ENCODE data around the gene GNA14. TPM values are rescaled to one million over a fixed set of nuclear protein-coding genes. Genes with fewer than 3 reads are reported as not detected.

Gene GNA14
- total RNA-seq, 1 donor from 2014 or later: 0.14 TPM

DNA sequence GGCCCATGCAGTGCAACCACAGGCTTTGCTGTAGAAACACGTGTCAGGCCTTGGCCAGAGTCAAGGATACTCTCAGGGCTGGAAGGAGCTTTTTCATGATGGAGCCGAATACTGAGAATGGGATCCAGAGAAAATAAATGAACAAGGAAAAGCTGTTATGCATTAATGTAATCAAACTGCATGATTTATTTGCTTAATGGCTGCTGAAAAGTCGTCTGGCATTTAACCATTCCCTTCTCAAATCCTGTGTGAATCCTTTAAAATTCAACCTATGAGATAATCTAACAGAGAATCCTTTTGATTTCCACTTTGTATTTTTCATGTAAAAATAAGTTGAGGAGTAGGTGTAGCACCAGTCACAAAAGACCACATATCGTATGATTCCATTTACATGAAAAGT, 24.1 kb upstream of the GNA14 start:
- H3K36me3 Mint-ChIP-seq (ENCODE audit: insufficient read depth): no peaks in the 10 kb centered on the region
- H3K27ac Mint-ChIP-seq: no peak overlapping the region
- TF ChIP-seq, protein P1, sequence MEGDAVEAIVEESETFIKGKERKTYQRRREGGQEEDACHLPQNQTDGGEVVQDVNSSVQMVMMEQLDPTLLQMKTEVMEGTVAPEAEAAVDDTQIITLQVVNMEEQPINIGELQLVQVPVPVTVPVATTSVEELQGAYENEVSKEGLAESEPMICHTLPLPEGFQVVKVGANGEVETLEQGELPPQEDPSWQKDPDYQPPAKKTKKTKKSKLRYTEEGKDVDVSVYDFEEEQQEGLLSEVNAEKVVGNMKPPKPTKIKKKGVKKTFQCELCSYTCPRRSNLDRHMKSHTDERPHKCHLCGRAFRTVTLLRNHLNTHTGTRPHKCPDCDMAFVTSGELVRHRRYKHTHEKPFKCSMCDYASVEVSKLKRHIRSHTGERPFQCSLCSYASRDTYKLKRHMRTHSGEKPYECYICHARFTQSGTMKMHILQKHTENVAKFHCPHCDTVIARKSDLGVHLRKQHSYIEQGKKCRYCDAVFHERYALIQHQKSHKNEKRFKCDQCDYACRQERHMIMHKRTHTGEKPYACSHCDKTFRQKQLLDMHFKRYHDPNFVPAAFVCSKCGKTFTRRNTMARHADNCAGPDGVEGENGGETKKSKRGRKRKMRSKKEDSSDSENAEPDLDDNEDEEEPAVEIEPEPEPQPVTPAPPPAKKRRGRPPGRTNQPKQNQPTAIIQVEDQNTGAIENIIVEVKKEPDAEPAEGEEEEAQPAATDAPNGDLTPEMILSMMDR (IDR thresholded peaks at IDR 0.05; ENCODE audit: unreplicated experiment): no peak
- peaks cover 3% of the 10 kb centered on the region for H3K9me3 Mint-ChIP-seq (ENCODE audit: low read depth)
- H3K27me3 Mint-ChIP-seq: no peaks in the 10 kb centered on the region
- no peak for DNase-seq (ENCODE audit: low spot score, unreplicated experiment)
- peaks cover 3% of the 10 kb centered on the region for H3K4me1 Mint-ChIP-seq (ENCODE audit: low read depth)
- H3K4me3 Mint-ChIP-seq (ENCODE audit: low read depth): no peak overlapping the region

DNA sequence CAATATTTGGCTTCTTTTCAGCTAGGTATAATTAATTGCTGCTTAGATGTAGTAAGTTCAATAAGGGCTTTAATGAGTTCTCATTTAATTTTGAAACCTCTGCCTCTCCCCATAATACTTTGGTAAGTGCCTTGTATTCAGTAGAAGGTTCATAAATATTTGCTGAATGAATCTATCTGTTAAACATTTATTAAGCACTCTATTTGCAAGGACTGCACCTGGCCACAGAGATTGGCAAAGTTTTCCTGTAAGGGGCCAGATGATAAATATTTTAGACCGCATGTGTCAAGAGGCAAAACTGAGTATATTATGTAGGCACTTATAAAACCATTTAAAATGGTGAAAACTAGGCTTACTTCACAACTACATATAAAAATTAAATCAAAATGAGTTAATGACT, 19.0 kb upstream of the GNA14 start:
- DNase-seq (ENCODE audit: low spot score, unreplicated experiment): no peak
- peaks cover 20% of the 10 kb centered on the region for H3K4me1 Mint-ChIP-seq (ENCODE audit: low read depth)
- H3K9me3 Mint-ChIP-seq (ENCODE audit: low read depth): peaks cover 3% of the 10 kb centered on the region
- H3K27me3 Mint-ChIP-seq: no peaks in the 10 kb centered on the region
- no peak overlapping the region for H3K4me3 Mint-ChIP-seq (ENCODE audit: low read depth)
- TF ChIP-seq, protein P1 (IDR thresholded peaks at IDR 0.05; ENCODE audit: unreplicated experiment): no peak
- no peaks in the 10 kb centered on the region for H3K36me3 Mint-ChIP-seq (ENCODE audit: insufficient read depth)
- H3K27ac Mint-ChIP-seq: no peak overlapping the region

DNA sequence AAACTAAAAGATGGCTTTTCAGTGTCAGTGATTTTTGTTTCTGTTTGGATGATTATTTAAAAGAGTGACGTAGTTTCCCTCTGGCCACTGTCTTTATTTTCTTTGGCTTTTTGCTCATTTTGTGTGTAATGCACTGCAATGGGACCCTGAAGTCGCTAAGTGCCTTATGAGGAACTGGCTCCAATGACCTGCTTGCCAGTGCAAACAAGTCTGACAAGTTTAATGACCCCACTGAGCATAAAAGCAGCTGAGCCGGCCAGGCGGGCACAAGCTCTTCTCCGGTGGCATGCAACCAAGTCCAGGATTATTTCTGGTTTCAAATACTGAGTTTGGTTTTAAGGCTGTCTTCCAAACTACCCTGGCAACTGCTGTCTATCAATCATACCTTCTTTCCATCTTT, 15.6 kb upstream of the GNA14 start:
- Mint-ChIP-seq H3K9me3 (ENCODE audit: low read depth) (peaks cover 3% of the 10 kb centered on the region), H3K27me3 (peaks cover 8% of the 10 kb centered on the region), H3K27ac (no peak overlapping the region), H3K4me1 (ENCODE audit: low read depth) (peaks cover 26% of the 10 kb centered on the region), H3K4me3 (ENCODE audit: low read depth) (no peak overlapping the region), H3K36me3 (ENCODE audit: insufficient read depth) (no peaks in the 10 kb centered on the region)
- TF ChIP-seq, protein P1 (IDR thresholded peaks at IDR 0.05; ENCODE audit: unreplicated experiment): no peak
- DNase-seq (ENCODE audit: low spot score, unreplicated experiment): no peak

DNA sequence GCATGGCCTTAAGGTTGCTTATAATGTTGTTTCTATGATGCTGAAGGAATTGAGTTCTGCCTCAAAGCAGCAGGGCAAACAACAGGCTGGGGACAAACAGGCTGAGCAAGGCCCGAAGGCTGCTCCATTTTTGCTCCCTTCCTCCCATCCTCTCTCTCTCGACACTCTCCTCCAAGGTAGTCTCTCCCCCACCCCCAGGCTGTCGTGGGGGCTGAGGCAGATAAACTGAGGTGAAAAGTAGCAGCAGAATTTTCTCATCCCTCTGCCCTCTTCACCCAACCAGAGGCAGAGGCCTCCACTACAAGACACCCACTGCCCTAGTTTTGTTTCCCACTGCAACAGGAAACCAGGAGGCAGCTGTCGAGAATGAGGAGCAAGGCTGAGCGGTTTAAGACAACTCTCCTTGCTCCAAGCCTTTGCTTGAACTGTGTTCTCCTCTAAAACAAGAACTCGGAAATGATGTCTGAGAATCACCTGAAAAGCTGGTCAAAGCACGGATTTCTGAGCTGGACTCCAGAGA, 13.5 kb upstream of the GNA14 start:
- Mint-ChIP-seq H3K9me3 (ENCODE audit: low read depth) (no peaks in the 10 kb centered on the region), H3K27ac (no peak overlapping the region), H3K4me3 (ENCODE audit: low read depth) (no peak overlapping the region)

DNA sequence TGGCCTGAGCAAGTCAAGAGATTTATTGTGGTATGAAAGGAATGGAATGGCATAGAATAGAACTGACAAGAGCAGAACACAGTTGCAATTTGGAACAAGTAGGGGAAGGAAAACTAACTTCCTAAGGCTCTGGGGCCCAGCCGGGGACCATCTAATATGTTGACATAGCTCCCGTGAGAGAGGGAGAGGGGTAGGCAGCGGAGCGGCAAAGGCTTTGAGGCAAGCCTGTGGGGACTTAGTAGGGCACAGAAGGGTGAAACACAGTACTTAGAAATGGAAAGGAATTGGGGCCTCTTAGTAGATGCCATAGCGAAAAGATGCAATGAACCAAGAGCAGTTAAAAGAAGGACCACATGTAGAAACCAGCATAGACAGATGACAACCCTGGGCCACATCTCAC, 11.8 kb upstream of the GNA14 start:
- Mint-ChIP-seq H3K27me3 (peaks cover 8% of the 10 kb centered on the region), H3K4me3 (ENCODE audit: low read depth) (no peak overlapping the region), H3K36me3 (ENCODE audit: insufficient read depth) (no peaks in the 10 kb centered on the region), H3K9me3 (ENCODE audit: low read depth) (no peaks in the 10 kb centered on the region), H3K4me1 (ENCODE audit: low read depth) (peaks cover 19% of the 10 kb centered on the region), H3K27ac (peak overlapping the region; percentile 33)
- TF ChIP-seq, protein P1 (IDR thresholded peaks at IDR 0.05; ENCODE audit: unreplicated experiment): no peak
- DNase-seq (ENCODE audit: low spot score, unreplicated experiment): no peak

More for the DNA sequence above, 13.5 kb upstream of the GNA14 start:
- no peaks in the 10 kb centered on the region for H3K36me3 Mint-ChIP-seq (ENCODE audit: insufficient read depth)
- DNase-seq (ENCODE audit: low spot score, unreplicated experiment): no peak
- TF ChIP-seq, protein P1 (IDR thresholded peaks at IDR 0.05; ENCODE audit: unreplicated experiment): no peak
- peaks cover 8% of the 10 kb centered on the region for H3K27me3 Mint-ChIP-seq
- H3K4me1 Mint-ChIP-seq (ENCODE audit: low read depth): peaks cover 17% of the 10 kb centered on the region
